A673 (cell line): ENCODE data around the gene FBXW5. TPM values are rescaled to one million over a fixed set of nuclear protein-coding genes. Genes with fewer than 3 reads are reported as not detected.

Experiments used
- BruUV-seq: library from RNA; stranded (reverse); fragments of 400-500 nt; replicated peaks from 2 replicates; lab custom pipeline; 2021; lab: Mats Ljungman, UMichigan
- CTCF ChIA-PET: fragments of 300-600 bp; sonication (Branson Sonifier 250); formaldehyde crosslinking; loops from one replicate; lab custom pipeline; 2022; ENCODE audit warnings: antibody characterized with exemption; lab: Charles Lee
- POLR2A ChIA-PET: fragments of 300-600 bp; sonication (Branson Sonifier 250); formaldehyde crosslinking; loops from one replicate; lab custom pipeline; 2022; ENCODE audit warnings: antibody characterized with exemption; ENCODE audit not compliant: low non-redundant PET; lab: Charles Lee
- DNase-seq: peaks from one replicate; pipeline ENCODE4 v3.0.0-alpha.2; 2015; ENCODE audit warnings: low spot score
- H3K27ac ChIP-seq: fragments of 200-600 bp; sonication (generic); 2 replicates; pipeline ENCODE4 v1.5.1; 2016; ENCODE audit warnings: mixed run types, low read depth, mild to moderate bottlenecking, mixed read lengths, antibody characterized with exemption, low read length; ENCODE audit not compliant: poor library complexity, severe bottlenecking
- H3K27me3 ChIP-seq: fragments of 200-600 bp; sonication (generic); replicated peaks from 2 replicates; pipeline ENCODE4 v1.6.1; 2017; ENCODE audit warnings: mixed run types, low read depth, mild to moderate bottlenecking, mixed read lengths, antibody characterized with exemption, low read length; ENCODE audit not compliant: insufficient read depth, poor library complexity
- H3K36me3 ChIP-seq: fragments of 200-600 bp; sonication (generic); 2 replicates; pipeline ENCODE4 v1.6.1; 2016; ENCODE audit warnings: mixed run types, mild to moderate bottlenecking, mixed read lengths, antibody characterized with exemption, low read length; ENCODE audit not compliant: insufficient read depth, poor library complexity, severe bottlenecking
- H3K4me1 ChIP-seq: fragments of 200-600 bp; sonication (generic); 2 replicates; pipeline ENCODE4 v1.6.1; 2017; ENCODE audit warnings: mixed run types, mild to moderate bottlenecking, mixed read lengths, antibody characterized with exemption, low read length; ENCODE audit not compliant: insufficient read depth, poor library complexity, severe bottlenecking
- H3K4me3 ChIP-seq: fragments of 200-600 bp; sonication (generic); 2 replicates; pipeline ENCODE4 v1.5.1; 2016; ENCODE audit warnings: low read depth, mixed run types, mild to moderate bottlenecking, mixed read lengths, low read length; ENCODE audit not compliant: poor library complexity, severe bottlenecking
- H3K9me3 ChIP-seq: fragments of 200-600 bp; sonication (generic); 2 replicates; pipeline ENCODE4 v1.6.1; 2016; ENCODE audit warnings: mixed run types, low read depth, mild to moderate bottlenecking, mixed read lengths, antibody characterized with exemption, low read length; ENCODE audit not compliant: poor library complexity, severe bottlenecking
- EZH2 ChIP-seq: fragments of 200-600 bp; sonication (generic); IDR thresholded peaks from 2 replicates; pipeline ENCODE4 v1.6.1; 2017; ENCODE audit warnings: borderline replicate concordance, low read depth, mild to moderate bottlenecking, mixed read lengths, antibody characterized with exemption, low read length; ENCODE audit not compliant: poor library complexity, severe bottlenecking
- intact Hi-C: fragments of 100-400 bp; cut with micrococcal nuclease; formaldehyde crosslinking; loops from one replicate; pipeline ENCODE4 v1.10.0; 2022; ENCODE audit not compliant: unreplicated experiment
- total RNA-seq: library from RNA; stranded (reverse); gene quantifications from 2 replicates; pipeline ENCODE4 v1.2.3, GENCODE V29; 2021
- TF ChIP-seq, protein P1 (sequence below): fragments of 300-800, 200-600 bp; sonication (generic); conservative IDR thresholded peaks from 2 replicates; pipeline ENCODE4 v1.5.1; 2017; ENCODE audit warnings: low read depth, mild to moderate bottlenecking, antibody characterized with exemption, low read length, moderate library complexity, mixed read lengths

Gene FBXW5
- total RNA-seq, 1 experiment from 2014 or later = 81.8 TPM

DNA sequence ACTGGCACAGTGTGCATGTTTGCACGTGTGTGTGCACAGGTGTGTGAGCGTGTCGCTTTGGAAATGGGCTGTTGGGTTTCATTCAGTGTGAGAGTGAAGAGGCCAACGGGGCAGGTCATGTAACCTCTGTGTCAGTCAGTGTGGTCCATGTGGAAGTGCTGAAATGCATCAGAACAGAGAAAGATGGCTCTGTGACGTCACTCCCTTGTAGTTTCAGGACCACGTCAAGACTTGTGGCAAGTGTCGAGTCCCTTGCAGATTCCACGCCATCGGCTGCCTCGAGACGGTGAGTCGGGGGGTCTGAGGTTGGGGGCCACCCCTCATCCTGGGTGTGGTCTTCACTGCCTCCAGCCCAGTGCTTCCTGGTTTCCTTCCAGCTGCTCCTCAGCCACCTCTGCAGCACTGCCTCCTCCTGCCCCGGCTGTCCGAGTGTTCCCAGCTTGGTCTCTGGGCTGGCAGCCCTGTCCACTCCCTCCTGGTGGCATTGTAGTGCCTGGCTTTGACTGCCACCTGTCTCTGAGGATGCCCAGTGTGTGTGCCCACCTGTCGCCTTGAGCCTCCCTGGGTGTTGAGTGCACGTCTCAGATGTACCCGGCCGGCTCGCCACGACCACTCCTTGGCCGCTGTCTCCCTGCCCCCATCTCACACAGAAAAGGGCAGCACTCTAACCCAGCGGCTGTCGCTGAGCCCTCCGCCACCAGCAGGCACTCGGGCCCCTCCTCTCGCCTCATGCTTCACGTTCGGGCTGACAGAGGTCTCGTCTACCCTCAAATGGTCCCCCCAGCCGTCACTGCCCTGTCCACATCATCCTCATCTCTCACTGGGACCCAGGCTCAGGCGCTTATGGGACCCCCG, 28.0 kb downstream of the FBXW5 start:
- no peaks in the 10 kb centered on the region for H3K27me3 ChIP-seq
- no peak overlapping the region for H3K27ac ChIP-seq
- peaks cover 39% of the 10 kb centered on the region for H3K36me3 ChIP-seq
- intact Hi-C loops = no loop called here
- no TSS peak for BruUV-seq
- H3K4me3 ChIP-seq = no peak overlapping the region
- no peaks in the 10 kb centered on the region for H3K9me3 ChIP-seq
- TF ChIP-seq, protein P1, sequence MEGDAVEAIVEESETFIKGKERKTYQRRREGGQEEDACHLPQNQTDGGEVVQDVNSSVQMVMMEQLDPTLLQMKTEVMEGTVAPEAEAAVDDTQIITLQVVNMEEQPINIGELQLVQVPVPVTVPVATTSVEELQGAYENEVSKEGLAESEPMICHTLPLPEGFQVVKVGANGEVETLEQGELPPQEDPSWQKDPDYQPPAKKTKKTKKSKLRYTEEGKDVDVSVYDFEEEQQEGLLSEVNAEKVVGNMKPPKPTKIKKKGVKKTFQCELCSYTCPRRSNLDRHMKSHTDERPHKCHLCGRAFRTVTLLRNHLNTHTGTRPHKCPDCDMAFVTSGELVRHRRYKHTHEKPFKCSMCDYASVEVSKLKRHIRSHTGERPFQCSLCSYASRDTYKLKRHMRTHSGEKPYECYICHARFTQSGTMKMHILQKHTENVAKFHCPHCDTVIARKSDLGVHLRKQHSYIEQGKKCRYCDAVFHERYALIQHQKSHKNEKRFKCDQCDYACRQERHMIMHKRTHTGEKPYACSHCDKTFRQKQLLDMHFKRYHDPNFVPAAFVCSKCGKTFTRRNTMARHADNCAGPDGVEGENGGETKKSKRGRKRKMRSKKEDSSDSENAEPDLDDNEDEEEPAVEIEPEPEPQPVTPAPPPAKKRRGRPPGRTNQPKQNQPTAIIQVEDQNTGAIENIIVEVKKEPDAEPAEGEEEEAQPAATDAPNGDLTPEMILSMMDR = no peak
- no peak for TF ChIP-seq EZH2
- H3K4me1 ChIP-seq = no peaks in the 10 kb centered on the region
- POLR2A ChIA-PET = no interaction called here
- CTCF ChIA-PET = no interaction called here
- DNase-seq = no peak

DNA sequence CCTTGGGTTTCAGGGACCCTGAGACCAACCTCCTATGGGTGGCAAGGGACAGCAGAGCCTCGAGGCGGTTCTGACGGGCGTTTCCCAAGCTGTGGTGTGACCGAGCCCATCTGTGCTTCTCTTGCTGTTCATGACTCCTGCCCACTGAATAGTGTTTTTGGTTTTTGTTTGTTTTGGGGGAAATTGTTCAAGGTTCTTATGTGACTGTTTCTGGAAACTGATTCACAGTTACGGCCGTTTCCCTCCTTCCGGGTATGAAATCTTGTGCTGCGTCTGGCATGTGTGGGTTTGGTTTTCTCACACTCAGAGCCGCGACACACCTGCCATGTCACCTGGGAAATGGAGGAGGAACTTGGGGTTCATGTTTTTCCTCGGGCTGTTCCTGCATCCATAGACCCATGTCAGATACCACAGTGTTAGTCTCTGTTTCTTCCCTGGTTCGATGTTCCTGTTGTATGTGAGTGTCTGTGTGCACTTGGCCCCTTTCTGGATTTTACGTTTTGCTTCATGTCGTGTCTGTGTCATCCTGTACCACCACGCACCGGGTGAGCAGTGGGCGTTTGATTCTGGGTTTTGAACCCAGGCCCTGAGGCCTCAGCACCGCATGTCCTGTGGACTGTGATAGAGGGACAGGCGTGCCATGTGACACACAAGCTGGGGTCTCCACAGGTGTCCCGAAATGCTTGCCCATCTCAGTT, 28.8 kb downstream of the FBXW5 start:
- no TSS peak for BruUV-seq
- Histone ChIP-seq H3K9me3 (no peaks in the 10 kb centered on the region), H3K4me1 (no peaks in the 10 kb centered on the region), H3K27ac (no peak overlapping the region), H3K36me3 (peaks cover 39% of the 10 kb centered on the region), H3K27me3 (no peaks in the 10 kb centered on the region), H3K4me3 (no peak overlapping the region)
- TF ChIP-seq EZH2 = no peak
- TF ChIP-seq, protein P1 = no peak
- intact Hi-C loops = no loop called here
- POLR2A ChIA-PET = no interaction called here
- CTCF ChIA-PET = no interaction called here
- no peak for DNase-seq

DNA sequence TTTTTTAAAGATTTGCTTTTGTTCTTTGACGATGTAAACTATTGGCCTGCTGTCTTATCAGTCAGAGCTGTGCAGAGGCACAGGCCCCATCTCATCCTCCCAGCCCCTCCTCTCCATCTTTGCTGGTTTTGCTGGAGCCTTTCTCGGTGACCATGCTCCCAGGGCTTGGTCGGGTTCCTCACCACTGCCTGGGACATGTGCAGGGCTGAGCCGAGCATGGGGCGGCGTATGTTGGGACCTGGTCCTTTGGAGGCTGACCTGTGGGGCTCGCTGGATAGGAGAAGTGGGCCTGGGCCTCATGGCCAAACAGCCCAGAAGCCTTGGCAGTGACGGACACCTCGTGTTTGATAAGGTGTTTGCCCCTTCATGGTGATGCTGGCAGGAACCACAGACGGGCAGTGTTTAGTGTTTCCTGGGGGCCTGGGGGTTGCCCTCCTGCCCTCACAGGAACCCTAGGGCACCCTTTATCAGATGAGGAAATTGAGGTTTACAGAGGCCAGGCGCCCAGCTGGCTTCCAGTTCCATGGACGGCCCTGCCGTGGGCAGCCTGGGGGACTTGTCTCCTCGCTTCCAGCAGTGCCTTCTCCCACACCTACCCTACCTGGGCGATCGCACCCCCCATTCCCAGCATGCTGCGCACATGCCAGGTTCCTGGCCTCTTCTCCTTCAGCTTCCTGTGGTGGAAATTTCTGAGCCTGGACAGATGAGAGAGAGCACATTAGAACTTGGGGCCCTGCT, 30.7 kb downstream of the FBXW5 start:
- ChIA-PET POLR2A (no interaction called here), CTCF (no interaction called here)
- Histone ChIP-seq H3K27me3 (no peaks in the 10 kb centered on the region), H3K27ac (no peak overlapping the region), H3K4me3 (no peak overlapping the region), H3K4me1 (no peaks in the 10 kb centered on the region), H3K36me3 (peaks cover 35% of the 10 kb centered on the region), H3K9me3 (no peaks in the 10 kb centered on the region)
- BruUV-seq = no TSS peak
- DNase-seq = no peak
- TF ChIP-seq, protein P1 = no peak
- TF ChIP-seq EZH2 = no peak
- intact Hi-C loops = no loop called here
